Hepatocyte (in vitro differentiated cells): ENCODE data around the gene DPYD.

Experiments
- EZH2 ChIP-seq: fragments of 200-600 bp; sonication (generic); IDR thresholded peaks from 2 replicates; pipeline ENCODE4 v1.6.1; 2016; ENCODE audit warnings: antibody characterized with exemption, mild to moderate bottlenecking, borderline replicate concordance
- EZH2phosphoT487 ChIP-seq: fragments of 200-600 bp; sonication (generic); IDR thresholded peaks from one replicate; pipeline ENCODE4 v1.6.1; 2018; ENCODE audit warnings: antibody characterized with exemption, mild to moderate bottlenecking, low read depth, moderate library complexity; ENCODE audit not compliant: unreplicated experiment, severe bottlenecking
- TF ChIP-seq, protein P1 (sequence below): fragments of 200-600 bp; sonication (generic); IDR thresholded peaks from 2 replicates; pipeline ENCODE4 v1.5.1; 2016; ENCODE audit warnings: antibody characterized with exemption, mild to moderate bottlenecking; ENCODE audit not compliant: poor library complexity

DNA sequence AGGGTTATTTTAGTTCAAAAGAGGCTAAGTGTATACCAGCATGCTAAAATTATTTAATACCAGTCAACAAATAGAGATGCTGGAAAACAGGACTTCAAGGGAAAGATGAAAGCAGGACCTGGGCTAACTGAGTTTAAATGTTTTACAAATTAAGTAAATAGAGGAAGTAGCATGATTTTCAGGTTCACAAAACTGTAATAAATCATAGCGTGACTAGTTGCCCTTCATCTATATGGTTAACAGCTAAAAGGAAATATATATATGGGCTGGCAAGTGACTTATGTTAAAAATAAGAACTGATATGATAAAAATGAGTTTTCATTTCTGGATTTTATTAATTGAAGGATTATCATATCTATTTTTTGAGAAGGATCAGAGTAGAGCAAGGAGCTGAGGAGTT lies 25.6 kb downstream of the DPYD start:
- TF ChIP-seq, protein P1, sequence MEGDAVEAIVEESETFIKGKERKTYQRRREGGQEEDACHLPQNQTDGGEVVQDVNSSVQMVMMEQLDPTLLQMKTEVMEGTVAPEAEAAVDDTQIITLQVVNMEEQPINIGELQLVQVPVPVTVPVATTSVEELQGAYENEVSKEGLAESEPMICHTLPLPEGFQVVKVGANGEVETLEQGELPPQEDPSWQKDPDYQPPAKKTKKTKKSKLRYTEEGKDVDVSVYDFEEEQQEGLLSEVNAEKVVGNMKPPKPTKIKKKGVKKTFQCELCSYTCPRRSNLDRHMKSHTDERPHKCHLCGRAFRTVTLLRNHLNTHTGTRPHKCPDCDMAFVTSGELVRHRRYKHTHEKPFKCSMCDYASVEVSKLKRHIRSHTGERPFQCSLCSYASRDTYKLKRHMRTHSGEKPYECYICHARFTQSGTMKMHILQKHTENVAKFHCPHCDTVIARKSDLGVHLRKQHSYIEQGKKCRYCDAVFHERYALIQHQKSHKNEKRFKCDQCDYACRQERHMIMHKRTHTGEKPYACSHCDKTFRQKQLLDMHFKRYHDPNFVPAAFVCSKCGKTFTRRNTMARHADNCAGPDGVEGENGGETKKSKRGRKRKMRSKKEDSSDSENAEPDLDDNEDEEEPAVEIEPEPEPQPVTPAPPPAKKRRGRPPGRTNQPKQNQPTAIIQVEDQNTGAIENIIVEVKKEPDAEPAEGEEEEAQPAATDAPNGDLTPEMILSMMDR, result no peak
- no peak for TF ChIP-seq EZH2
- TF ChIP-seq EZH2phosphoT487, result no peak
